NCI-H2196 treated with DMSO at 0.1 percent for 48 hours (cell line): Measurements from ENCODE around the gene MAP4K4.

Experiments used
- DNase-seq: peaks from one replicate; lab custom pipeline; 2025; ENCODE audit not compliant: unreplicated experiment; lab: John Stamatoyannopoulos, UW

Gene MAP4K4

DNA sequence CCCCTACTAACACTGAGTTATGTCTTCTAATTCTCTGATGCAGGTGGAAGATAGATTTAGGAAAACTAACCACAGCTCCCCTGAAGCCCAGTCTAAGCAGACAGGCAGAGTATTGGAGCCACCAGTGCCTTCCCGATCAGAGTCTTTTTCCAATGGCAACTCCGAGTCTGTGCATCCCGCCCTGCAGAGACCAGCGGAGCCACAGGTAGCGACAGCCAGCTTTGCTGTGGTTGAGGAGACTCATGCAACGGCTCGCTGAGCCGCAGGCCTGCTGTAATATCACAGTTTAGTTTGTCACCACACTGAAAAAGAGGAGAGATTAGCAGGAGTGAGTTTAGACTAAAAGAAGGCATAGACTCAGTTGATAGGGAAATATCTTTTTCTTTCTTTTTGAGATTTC lies 163.3 kb downstream of the MAP4K4 start:
- no peak for DNase-seq

DNA sequence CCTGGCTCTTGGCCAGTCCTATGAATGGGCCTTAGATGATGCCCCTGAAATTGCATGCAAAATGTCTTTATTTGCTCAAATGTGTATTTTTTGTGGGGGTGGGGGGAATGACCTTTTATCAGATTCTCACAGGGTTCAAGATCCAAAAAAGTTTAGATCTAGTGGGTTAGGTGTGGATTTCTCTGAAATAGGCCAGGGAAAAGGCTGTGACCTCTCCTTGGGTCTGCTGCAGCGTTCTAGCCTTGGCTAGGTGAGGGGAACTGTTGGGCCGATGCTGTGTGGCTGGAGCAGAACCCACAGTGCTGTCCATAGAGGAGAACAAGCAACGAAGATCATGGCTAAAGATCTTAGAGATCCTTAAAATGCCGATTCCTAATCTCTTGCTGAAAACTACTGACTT lies 163.9 kb downstream of the MAP4K4 start:
- DNase-seq = no peak

DNA sequence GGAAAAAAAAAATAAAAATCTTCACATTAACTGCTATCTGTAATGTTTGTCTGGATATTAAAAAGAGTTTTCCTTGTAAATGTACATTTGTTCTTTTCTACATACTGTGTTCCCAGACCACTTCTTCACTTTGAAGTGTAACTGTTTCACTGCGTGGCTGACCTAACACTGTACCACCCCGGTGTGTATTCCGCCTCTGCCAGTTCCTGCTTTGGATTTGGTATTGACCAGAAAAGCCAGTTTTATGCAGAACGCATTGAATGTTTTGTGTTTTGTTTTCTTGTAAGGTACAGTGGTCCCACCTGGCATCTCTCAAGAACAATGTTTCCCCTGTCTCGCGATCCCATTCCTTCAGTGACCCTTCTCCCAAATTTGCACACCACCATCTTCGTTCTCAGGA lies 166.0 kb downstream of the MAP4K4 start:
- DNase-seq = no peak

DNA sequence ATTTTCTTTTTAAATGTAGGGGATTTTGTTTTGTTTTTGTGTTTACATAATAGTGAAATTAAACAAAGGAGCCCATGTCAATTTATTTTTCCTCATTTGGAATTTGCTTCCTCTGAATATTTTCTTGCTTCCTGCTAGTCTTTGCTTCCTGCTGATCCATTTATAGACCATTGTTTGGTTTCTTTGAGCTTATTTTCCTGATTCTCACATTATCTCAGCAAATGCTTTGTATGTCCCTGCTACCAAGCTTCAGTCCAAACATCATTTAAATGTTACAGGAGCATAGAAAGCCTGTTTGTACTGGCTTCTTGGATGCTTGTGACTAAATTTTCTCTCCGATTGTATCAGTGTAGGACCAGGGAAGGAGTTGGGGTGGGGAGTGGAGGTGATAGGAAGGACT lies 166.9 kb downstream of the MAP4K4 start:
- DNase-seq = no peak

DNA sequence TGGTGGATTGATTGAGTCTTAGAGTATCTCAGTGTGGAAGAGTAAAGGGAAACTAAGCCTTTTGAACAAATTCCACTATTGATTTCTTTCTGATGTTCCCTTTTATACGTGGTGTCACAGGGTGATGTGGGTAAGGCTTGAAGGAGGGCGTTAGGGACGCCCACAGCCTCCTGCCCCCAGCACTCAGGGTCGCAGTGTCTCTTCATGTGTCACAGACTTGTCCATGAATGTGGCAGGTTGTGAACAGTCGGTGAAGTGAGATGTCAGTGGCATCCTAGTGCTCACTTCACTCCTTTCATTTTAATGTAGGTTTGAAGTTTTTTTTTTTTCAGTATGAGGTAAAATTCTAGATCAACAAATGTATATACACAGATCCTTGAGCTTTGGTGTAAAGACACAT lies 171.0 kb downstream of the MAP4K4 start:
- no peak for DNase-seq

DNA sequence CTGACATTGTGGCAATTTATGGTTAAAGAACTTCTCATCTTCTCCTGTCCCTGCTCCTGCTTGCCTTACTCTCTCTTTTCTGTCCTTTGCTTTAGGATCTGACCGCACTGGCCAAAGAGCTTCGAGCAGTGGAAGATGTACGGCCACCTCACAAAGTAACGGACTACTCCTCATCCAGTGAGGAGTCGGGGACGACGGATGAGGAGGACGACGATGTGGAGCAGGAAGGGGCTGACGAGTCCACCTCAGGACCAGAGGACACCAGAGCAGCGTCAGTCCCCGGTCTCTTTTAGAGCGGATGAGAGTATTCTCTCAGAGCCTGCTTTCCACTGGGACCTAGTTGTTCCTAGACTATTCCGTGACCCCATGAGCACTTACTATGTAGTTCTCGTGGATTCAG lies 172.0 kb downstream of the MAP4K4 start:
- DNase-seq = no peak

DNA sequence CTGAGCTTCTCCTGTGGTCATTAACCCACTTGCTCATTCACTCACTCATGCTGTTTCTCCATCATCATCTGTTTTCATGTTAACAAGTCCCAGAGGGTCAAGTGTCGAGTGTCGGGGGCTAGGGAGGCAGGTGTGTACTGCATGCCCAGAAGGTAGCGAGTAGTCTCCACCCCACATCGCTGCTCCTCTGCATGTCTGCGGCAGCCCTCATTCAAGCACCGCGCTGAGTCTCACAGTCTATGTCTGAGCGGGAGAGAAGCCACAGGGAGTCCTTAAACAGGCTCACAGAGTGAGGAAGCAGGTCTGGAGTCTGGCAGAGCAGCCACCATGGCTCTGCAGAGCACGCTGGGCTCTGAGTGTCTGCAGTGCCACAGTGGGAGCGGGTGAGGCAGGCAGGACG lies 172.9 kb downstream of the MAP4K4 start:
- no peak for DNase-seq

DNA sequence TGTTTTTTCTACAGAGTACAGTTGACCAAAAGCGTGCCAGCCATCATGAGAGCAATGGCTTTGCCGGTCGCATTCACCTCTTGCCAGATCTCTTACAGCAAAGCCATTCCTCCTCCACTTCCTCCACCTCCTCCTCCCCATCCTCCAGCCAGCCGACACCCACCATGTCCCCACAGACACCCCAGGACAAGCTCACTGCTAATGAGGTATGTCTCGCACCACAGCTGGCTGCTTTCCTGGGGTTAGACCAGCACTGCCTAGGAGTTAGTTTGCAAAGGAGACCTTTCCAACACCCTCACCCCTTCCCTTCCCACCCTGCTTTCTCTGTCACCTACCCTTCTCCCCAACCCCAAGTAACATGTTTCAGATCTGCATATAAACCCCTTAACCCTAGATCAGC lies 174.0 kb downstream of the MAP4K4 start:
- no peak for DNase-seq

DNA sequence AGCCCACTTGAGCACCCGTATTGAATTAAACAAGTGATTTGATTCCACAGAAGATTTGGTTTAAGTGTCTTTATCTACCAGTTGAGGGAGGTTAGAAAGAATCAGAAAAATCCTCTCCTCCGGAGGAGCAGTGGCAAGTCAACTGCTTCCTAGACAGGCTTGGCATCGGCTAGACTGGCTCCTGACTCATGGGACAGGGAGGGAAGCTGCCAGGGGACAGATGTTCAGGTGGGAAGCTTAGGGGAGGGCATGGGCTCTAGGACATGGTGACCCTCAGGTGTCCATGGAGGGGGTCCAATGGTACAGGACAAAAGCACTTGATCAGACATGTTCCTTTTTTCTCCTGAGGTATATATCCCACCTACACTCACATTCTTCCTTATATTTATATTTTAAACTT lies 175.0 kb downstream of the MAP4K4 start:
- no peak for DNase-seq

DNA sequence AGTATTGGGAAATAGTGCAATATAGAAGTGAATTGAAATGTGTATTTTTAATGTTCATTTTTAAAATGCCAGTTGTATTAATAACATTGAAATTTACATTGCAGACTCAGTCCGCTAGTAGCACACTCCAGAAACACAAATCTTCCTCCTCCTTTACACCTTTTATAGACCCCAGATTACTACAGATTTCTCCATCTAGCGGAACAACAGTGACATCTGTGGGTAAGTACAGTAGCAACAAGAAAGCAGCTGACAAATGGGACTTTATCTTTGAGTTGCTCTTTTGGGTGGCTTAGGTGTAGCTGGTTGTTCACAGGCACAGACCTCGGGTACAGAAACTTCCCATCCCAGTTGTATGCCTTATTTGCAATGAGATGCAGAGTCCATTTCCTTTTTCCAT lies 176.0 kb downstream of the MAP4K4 start:
- no peak for DNase-seq

DNA sequence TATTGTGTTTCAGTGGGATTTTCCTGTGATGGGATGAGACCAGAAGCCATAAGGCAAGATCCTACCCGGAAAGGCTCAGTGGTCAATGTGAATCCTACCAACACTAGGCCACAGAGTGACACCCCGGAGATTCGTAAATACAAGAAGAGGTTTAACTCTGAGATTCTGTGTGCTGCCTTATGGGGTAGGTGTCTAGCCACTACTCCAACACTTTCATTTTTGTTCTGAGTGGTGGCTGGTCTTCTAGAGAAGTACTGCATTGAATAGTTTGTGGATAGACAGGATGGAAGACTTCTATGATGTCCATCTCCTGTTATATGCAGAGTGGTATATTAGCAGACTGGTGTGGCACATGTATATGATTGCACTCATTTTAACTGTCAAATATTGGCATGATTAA lies 176.6 kb downstream of the MAP4K4 start:
- no peak for DNase-seq

DNA sequence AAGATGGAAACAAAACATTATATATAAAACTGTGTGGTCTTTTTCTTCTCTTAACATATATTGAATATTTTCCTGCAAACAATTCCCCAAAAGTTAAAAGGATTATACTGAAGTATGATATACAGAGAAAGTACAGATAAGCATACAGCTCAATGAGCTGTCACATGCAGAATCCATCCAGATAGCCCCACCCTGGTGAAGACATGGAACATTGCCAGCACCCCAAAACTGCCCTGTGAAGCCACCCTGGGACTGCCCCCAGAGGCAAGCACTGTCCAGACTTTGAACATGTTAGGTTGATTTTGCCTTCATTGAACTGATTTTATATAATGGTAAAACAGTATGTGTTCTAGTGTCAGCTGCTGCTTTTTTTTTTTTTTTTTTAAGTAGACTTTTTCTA lies 182.0 kb downstream of the MAP4K4 start:
- DNase-seq = no peak

DNA sequence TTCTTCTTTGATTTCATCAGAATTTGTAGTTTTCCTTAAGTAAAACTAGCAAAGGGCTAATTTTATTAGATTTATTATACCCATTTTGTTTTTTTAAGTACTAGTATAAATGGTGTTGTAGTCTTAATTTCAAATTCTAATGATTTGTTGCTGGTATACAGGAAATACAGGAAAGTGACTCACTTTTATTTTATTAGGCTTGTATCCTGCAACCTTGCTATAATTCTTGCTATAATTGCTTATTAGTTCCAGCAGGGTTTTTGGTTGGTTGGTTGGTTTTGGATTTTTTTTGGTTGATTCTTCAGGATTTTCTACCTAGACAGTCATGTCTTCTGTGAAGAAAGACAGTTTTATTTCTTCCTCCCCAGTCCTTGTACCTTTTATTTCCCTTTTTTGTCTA lies 183.6 kb downstream of the MAP4K4 start:
- no peak for DNase-seq

DNA sequence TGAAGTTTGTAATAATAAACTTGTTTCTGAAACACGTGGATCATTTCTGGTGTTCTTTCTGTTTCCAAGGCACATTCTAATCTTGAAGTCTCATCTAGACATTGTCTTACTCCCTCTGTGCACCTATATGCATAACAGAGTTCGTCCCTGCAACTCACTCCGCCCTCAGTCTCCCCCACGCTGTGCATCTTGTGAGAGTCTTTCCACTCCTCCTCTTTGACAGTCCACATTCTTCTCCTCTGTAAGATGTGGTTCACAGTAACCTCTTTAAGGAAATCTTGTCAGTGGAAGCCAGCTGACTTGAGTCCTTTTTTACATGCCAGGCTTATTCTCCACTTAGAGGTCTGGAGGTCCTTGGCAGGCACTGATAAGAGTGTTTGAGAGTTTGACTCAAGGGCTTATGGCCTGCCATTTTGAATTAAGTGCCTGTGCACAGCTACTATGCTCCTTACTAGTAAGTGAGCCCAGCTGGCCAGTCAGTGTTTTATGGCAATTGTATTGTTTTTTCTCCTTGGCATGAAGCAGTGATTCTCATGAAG lies 185.3 kb downstream of the MAP4K4 start:
- DNase-seq = no peak

DNA sequence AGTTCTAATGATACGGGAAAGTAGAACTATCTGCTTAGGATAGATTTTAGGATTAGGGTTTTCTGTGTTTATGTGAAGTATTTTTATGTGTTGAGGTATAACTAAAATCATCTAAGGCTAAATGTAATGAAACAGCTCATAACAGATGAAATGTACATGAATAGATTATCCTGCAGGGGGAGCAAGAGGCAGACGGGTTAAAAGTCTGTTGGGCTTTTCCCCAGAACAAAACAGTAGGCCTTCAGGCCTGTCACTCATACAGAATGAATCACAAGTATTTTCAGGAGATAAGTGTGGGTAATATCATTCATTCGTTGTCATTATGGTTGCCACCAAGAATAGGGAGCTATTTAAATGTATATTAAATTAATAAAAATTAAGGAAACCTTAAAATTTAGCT lies 186.4 kb downstream of the MAP4K4 start:
- DNase-seq = no peak

DNA sequence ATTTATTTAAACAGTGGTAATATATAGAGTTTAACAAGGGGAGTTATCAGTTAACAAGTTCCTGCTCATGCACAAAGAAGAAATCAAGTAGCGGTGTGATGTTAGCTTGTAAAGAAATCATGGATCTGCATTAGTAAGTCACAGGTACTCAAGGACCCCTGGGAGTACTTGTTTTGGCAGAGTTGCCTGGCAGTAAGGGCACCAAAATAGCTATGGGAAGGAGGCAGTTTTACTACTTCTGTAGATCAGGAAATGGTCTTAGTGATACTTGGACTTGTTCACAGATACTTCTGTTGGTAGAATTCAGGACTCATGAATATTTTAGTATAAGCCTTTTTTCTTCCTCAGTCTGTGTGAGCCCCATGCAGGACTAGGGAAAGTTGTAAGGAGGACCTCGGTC lies 186.9 kb downstream of the MAP4K4 start:
- DNase-seq = no peak

DNA sequence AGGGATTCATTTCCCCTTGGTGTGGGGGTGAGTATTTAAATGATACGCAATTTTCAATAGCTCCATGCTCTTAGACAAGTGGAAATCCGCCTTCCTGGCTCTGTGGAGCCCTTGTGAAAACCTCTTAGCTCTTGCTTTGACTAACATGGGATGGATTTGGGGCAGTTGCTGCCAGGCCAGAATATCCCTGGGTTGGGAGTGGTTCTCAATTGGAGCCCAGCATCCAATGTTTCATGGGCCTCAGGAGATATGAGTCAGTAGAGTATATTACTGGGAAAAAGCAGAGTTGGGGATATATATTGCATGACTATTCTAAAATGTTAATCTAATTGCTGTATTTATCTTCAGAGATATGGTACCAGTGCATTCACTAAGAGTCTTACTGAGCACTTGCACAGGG lies 189.8 kb downstream of the MAP4K4 start:
- DNase-seq = no peak

DNA sequence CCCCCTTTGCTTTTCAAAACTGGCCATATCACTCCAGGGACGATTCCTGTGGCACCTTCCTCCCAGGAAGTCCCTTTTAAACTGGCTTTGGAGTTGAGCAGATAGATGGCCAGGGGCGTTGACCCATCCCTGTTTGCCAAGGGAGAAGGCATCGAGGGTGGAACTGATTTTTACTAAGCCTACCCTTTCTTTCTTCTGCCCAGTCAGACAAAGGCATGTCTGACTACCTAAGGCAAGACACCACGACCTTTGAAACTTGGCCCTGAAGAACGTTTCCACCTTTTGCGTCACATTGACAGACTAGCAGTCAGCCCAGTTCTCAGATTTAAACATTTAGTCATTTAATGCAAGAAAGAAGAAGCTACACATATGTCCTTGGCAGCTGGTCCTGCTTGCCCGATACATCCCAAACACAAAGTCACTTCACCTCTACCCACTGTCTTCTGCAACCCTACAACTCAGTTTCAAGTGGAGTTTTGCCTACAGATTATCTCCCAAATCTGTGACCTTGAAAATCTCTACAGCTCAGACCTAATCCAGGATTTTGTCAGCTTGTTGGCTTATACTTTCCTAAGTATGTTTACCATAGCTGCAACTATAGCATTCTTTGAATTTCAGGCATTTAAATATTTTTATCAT lies 192.1 kb downstream of the MAP4K4 start:
- no peak for DNase-seq

DNA sequence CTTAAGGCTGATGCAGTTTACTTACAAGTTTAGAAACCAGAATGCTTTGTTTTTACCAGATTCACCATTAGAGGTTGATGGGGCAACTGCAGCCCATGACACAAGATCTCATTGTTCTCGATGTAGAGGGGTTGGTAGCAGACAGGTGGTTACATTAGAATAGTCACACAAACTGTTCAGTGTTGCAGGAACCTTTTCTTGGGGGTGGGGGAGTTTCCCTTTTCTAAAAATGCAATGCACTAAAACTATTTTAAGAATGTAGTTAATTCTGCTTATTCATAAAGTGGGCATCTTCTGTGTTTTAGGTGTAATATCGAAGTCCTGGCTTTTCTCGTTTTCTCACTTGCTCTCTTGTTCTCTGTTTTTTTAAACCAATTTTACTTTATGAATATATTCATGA lies 194.9 kb downstream of the MAP4K4 start:
- DNase-seq = no peak

DNA sequence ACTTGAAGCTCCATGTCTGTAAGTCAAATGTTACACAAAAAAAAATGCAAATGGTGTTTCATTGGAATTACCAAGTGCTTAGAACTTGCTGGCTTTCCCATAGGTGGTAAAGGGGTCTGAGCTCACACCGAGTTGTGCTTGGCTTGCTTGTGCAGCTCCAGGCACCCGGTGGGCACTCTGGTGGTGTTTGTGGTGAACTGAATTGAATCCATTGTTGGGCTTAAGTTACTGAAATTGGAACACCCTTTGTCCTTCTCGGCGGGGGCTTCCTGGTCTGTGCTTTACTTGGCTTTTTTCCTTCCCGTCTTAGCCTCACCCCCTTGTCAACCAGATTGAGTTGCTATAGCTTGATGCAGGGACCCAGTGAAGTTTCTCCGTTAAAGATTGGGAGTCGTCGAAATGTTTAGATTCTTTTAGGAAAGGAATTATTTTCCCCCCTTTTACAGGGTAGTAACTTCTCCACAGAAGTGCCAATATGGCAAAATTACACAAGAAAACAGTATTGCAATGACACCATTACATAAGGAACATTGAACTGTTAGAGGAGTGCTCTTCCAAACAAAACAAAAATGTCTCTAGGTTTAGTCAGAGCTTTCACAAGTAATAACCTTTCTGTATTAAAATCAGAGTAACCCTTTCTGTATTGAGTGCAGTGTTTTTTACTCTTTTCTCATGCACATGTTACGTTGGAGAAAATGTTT lies 196.3 kb downstream of the MAP4K4 start:
- no peak for DNase-seq

DNA sequence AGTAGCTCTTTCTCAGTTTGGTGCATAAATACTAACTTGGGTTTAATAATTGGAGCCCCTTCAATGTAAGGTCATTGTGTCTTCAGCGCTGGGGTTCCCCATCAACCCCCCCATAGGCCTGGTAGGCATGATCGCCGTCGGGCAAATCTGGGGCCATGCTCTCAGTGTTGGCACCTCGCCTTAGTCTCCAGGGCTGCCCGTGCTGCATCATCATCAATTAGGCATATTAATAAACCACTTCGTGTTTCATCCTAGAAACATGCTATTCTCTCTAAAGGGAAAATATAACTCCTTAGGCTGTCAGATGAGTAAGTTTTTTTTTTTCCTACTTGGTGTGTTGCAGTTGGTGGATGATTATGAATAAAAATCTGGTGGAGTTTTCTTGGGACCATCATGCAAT lies 197.5 kb downstream of the MAP4K4 start:
- no peak for DNase-seq

DNA sequence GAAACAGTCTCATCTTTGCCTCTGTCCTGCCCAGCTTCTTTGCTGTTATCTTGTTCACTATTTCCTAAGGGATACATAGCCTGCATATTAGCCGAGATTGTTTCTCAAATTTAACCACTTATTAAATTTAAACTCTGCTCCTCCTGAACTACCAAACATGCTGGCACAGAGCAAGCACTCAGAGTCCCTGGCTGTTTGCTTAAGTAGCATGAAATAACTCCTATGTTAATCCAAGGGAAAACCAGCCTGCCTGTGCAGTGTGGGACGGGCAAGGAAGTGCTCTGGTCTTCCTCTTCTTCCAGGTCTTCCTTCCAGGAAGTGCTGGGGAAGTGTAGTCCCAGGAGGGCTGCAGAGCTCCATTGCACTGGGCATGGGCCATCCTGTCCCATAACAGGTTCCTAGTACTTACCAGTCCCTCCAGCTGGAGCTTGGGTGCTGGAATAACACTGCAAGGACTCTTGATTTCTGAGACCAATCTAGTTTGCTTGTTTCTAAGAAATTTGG lies 198.4 kb downstream of the MAP4K4 start:
- DNase-seq = no peak

DNA sequence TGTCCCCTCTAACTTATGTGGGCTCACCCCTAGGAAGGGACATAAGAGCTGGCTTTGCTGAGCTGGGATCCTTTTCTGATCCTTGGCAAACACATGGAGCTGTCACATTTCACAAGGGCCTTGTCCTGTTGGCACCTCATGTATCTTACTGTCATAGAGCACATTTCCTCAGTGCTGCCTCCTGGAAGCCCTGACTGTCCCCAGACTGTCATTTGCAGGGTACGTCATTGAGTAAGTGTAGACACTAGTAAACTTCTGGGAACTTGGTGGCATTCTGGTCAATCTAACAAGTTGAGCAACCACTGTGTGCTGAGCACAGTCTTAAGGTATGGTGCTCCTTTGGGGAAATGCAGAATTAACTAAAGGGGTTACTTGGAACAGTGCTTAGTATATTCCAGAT lies 199.8 kb downstream of the MAP4K4 start:
- DNase-seq = no peak
